Measurements from ENCODE around the gene RMDN3.

Gene RMDN3

GRCh38 chr15:40747685-40748631 is 7.1 kb downstream of the RMDN3 start:
- no peak for DNase-seq

- no peak for DNase-seq
Observed at GRCh38 chr15:40746916-40747418, 8.1 kb downstream of the RMDN3 start.

DNA sequence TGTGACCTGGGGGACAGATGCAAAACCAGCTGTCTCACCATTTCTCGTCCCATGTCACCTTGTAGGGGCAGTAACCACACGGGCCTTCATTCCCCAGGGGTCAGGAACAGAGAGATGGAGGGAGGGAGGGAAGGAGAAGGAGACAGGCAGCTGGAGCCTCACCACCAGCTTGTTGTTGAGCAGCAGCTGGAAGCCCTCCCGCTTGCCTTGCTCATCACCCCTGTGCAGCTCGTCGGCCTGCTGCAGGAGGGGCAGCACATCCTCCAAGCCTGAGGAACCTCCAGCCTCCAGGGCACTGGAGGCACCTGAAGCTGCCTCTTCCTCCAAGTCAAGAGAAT is 10.3 kb downstream of the RMDN3 start:
- no peak for DNase-seq

- no peak for DNase-seq
Observed at GRCh38 chr15:40743921-40744814, 10.9 kb downstream of the RMDN3 start.

DNA sequence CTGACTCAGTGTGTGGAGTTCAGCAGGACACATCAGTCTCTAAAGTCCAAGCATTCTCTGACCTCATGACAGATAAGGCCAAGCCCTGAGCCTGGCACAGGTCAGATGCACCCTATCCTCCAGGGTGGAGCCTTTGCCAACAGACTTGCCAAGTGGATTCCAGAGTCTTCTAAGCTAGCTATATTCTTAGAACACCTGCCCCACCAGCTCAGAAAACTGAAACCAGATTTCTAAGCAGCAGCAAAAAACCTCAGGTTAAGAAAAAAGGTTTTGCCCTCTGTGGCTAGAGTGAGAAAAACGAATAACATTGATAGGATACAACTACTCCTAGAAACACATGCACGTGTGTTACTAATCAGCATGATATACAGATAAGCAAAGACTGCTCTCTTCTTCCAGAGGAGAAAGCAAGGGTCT is 11.6 kb downstream of the RMDN3 start:
- DNase-seq: no peak

DNA sequence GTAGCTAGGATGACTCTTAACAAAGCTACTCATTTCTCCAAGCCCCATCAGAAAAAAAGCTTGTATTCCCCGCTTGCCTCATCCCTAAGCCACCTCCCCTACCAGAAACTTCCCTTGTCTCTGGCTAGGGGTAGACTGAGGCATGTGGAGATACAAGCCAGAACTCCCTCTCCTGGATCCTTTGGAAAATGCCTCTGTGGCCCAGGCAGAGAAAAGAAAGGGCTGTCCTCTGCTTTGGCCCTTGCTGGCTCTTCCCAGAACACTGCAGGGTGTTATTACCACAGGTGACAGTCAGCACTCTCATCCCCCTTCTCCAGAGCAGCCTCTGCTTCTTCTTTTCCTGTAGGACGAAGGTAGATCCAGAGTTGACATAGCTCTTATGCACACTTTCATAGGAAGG is 15.2 kb downstream of the RMDN3 start:
- no peak for DNase-seq

DNA sequence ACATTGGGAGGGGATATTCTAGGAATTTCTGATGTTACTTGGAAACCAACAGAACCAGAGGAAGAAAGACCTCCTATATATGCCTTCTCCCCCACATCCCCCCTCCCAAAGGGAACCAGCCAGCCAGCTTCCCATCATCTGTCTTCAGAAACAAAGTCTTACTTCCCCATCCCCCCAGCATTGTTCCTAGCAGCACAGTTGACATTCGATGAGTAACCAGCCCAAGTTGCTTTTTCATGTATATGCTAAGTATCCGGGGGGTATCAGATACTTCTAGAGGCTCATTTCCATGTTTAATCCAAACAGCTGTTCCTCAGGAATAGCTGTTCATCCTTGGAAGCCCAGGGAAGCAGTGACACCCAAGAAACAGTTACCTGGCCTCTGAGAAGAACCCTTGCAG is 16.0 kb downstream of the RMDN3 start:
- no peak for DNase-seq

DNA sequence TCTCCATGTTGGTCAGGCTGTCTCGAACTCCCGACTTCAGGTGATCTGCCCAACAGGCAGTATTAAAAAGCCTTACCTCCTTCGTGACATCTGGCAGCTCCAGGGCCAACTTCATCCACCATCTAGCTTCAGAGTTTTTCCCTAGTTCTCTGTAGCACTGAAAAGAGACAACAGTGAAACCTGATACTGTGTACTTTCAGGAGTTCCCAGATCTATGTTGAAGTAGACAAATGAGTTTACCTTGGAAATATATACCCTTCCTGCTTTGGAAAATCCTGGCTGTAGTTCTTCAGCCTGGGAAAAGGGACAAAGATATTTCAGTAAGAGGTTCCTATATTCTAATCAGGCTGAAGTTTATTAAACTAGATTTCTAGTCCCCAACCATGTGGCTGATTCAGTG is 18.0 kb downstream of the RMDN3 start:
- DNase-seq: no peak

DNA sequence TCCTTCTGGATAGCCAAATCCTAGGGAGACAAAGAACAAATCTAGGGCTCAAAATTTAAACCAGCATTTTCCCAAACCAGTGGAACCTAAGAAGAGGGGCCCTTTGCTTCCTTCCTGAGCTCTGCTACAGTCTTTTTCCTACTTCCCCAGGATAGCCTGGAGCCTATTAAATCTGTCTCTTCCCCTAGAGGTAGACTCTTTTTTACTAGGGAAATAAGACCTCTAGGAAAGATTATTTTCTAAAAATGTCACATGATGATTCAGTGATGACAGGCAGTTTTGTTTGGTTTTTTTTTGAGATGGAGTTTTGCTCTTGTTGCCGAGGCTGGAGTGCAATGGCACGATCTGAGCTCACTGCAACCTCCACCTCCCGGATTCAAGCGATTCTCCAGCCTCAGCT is 18.5 kb downstream of the RMDN3 start:
- DNase-seq: no peak

GRCh38 chr15:40731034-40731433 is 24.0 kb downstream of the RMDN3 start:
- DNase-seq: no peak

DNA sequence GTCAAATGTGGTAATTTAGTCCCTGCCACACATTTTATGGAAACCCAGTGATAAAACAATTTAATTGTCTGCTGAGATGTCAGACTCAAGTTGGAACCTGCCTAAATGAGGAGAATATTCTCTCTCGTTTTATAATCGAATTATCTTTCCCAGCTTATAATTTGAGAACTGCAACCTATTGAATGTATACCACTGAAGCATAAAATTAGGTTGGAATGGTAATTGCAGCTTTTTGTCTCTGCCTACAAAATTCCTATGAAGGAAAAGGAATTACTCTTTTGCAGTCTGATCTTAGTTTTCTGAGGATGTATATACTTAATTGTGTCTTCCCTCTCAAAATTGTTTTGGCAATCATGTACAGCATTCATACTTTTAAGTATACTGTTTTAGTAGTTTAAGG is 31.1 kb downstream of the RMDN3 start:
- no peak for DNase-seq

DNA sequence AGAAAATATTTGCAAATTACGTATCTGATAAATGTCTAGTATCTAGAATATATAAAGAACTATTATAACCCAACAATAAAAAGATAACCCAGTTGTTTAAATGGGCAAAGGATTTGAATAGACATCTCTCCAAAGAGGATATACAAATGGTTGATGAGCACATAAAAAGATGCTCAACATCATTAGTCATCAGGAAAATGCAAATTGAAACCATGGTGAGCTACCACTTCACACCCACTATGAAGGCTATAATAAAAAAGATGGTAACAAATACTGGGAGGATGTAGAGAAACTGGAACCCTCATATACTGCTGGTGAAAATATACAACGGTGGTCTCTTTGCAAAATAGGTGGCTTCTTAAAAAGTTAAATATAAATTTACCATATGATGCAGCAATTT is 32.1 kb downstream of the RMDN3 start:
- DNase-seq: no peak

GRCh38 chr15:40722354-40722753 is 32.7 kb downstream of the RMDN3 start:
- no peak for DNase-seq

GRCh38 chr15:40721701-40722100 is 33.4 kb downstream of the RMDN3 start:
- DNase-seq: no peak

DNA sequence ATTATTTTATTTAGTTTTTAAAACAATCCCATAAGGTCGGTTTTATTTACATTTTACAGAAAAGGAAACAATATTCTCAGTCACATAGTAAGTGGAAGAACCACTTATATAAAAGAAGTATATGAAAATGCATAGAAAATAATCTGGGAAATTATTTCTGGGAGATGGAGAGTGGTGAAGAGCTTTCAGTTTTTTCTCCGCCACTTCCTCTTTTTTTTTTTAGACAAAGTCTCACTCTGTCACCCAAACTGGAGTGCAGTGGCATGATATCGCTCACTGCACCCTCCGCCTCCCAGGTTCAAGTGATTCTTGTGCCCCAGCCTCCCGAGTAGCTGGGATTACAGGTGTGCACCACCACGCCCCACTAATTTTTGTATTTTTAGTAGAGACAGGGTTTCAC is 38.9 kb downstream of the RMDN3 start:
- no peak for DNase-seq

- DNase-seq: no peak
Observed at GRCh38 chr15:40714144-40714543, 40.9 kb downstream of the RMDN3 start.

- no peak for DNase-seq
Observed at GRCh38 chr15:40706121-40706520, 48.9 kb downstream of the RMDN3 start.

DNA sequence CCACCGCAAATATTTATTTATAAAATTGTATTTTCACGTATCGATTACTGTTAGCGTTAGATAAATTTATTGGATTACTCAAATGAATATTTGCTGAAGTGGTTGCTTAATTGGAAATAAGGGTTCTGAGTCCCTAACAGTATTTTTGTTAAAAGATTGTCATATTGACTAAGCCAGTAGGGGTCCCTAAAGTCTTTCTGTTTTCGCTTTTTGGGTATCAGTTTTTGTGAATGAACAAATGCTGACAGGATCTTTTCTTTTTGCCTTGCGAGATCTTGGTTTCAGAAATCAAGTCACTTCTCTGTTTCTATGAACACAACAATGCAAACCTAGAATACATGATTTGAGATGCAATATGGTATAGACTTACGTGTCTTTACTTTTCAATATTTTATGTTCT is 53.0 kb downstream of the RMDN3 start:
- no peak for DNase-seq

DNA sequence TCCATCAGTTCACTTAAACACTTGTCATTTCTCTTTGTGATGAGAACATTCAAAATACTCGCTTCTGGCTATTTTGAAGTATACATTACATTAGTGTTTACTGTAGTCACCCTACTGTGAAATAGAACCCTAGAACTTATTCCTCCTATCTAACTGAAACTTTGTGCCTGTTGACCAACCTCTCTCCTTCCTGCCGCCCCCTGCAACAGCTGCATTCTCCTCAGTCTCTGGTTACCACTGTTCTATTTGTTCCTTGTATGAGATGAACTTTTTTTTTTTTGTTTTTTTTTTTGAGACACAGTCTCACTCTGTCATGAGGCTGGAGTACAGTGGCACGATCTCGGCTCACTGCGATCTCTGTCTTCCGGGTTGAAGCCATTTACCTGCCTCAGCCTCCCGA is 57.1 kb downstream of the RMDN3 start:
- DNase-seq: no peak

GRCh38 chr15:40696228-40696627 is 58.8 kb downstream of the RMDN3 start:
- DNase-seq: no peak

GRCh38 chr15:40695469-40695890 is 59.6 kb downstream of the RMDN3 start:
- DNase-seq: no peak

DNA sequence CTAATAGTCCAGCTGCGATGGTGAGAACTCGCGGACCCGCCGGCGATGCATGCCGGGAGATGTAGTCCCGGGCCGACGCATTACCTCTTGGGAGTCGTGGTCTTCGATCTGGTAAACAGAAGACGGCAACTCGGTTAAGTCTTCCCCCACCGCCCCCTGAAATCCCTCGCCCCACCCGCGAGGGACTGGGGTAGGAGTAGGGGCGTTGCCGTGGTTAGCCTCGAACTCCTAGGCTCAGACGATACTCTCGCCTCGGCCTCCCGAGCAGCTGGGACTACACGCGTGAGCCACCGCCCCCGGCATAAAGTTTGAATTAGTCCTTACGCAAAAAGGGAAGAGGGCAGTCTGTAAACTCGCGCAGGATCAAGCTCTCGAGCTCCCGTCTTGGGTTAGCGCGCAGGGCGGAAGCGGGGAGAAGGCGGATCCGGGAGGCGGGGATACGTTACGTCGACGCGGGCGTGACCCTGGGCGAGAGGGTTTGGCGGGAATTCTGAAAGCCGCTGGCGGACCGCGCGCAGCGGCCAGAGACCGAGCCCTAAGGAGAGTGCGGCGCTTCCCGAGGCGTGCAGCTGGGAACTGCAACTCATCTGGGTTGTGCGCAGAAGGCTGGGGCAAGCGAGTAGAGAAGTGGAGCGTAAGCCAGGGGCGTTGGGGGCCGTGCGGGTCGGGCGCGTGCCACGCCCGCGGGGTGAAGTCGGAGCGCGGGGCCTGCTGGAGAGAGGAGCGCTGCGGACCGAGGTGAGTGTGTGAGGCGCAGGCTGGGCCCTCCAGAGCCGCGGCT is 60.2 kb downstream of the RMDN3 start, which contains the start of gene RAD51:
Gene RAD51, plus strand, starts transcription at position 487 of the 781 bp plus-strand sequence. CDS start 3,585 bp downstream, outside the sequence.
- peak; percentile 81 for DNase-seq
